Caco-2 (cell line): ENCODE data around the gene TGM1. TPM values are rescaled to one million over a fixed set of nuclear protein-coding genes. Genes with fewer than 3 reads are reported as not detected.

Experiments
- BruUV-seq: library from RNA; stranded (reverse); fragments of 400-500 nt; replicated peaks from 2 replicates; lab custom pipeline; 2021; lab: Mats Ljungman, UMichigan
- CTCF ChIA-PET: fragments of 300-600 bp; sonication (Branson Sonifier 250); formaldehyde crosslinking; loops from one replicate; lab custom pipeline; 2022; ENCODE audit warnings: antibody characterized with exemption; lab: Charles Lee
- POLR2A ChIA-PET: fragments of 300-600 bp; sonication (Branson Sonifier 250); formaldehyde crosslinking; loops from one replicate; lab custom pipeline; 2022; ENCODE audit warnings: antibody characterized with exemption; lab: Charles Lee
- DNase-seq, 2 experiments: peaks; one replicate each; pipeline versions ENCODE4 v3.0.0 to v3.0.0-alpha.2; 2020 to 2022
- H3K27me3 ChIP-seq: replicated peaks from 2 replicates; pipeline ENCODE4 v1.6.0; 2011; ENCODE audit warnings: low read length; ENCODE audit not compliant: control insufficient read depth, insufficient read depth
- H3K36me3 ChIP-seq: 2 replicates; pipeline ENCODE4 v1.5.1; 2011; ENCODE audit warnings: low read length; ENCODE audit not compliant: control insufficient read depth, insufficient read depth
- H3K4me1 ChIP-seq: fragments of 250-450 bp; sonication (Bioruptor Pico); 2 replicates; pipeline ENCODE4 v1.5.1; 2020; ENCODE audit warnings: mild to moderate bottlenecking
- H3K4me3 ChIP-seq: 2 replicates; pipeline ENCODE4 v1.5.1; 2011; ENCODE audit warnings: low read depth, mild to moderate bottlenecking, control low read depth, low read length
- H3K9me3 ChIP-seq: fragments of 250-450 bp; sonication (Bioruptor Pico); 2 replicates; pipeline ENCODE4 v1.5.1; 2020; ENCODE audit warnings: mild to moderate bottlenecking, moderate library complexity
- H3K27ac Mint-ChIP-seq: one replicate; pipeline ENCODE4 v1.8.0; 2022; ENCODE audit warnings: mixed read lengths; ENCODE audit not compliant: unreplicated experiment
- H3K27me3 Mint-ChIP-seq: one replicate; pipeline ENCODE4 v1.8.0; 2022; ENCODE audit warnings: mixed read lengths; ENCODE audit not compliant: insufficient read depth, unreplicated experiment
- H3K36me3 Mint-ChIP-seq: one replicate; pipeline ENCODE4 v1.8.0; 2022; ENCODE audit warnings: mild to moderate bottlenecking, mixed read lengths; ENCODE audit not compliant: insufficient read depth, unreplicated experiment
- H3K4me1 Mint-ChIP-seq: one replicate; pipeline ENCODE4 v1.8.0; 2022; ENCODE audit warnings: low read depth, mixed read lengths; ENCODE audit not compliant: unreplicated experiment
- H3K4me3 Mint-ChIP-seq: one replicate; pipeline ENCODE4 v1.8.0; 2022; ENCODE audit warnings: mild to moderate bottlenecking, moderate library complexity, mixed read lengths; ENCODE audit not compliant: unreplicated experiment
- H3K9me3 Mint-ChIP-seq: one replicate; pipeline ENCODE4 v1.8.0; 2022; ENCODE audit warnings: mixed read lengths; ENCODE audit not compliant: unreplicated experiment
- intact Hi-C: fragments of 100-400 bp; cut with micrococcal nuclease; formaldehyde crosslinking; loops from one replicate; pipeline ENCODE4 v1.10.0; 2022; ENCODE audit not compliant: unreplicated experiment
- total RNA-seq: library from RNA; stranded (reverse); gene quantifications from 2 replicates; pipeline ENCODE4 v1.2.3, GENCODE V29; 2022
- TF ChIP-seq, protein P1 (sequence below), 2 experiments: fragments of 200-600 bp in 1 of 2; IDR thresholded peaks; 1 replicate in 1 of 2; 2 replicates in 1 of 2; pipeline versions ENCODE4 v1.5.1 to v1.8.0; 2011 to 2022; ENCODE audit warnings: antibody characterized with exemption in 1 of 2, control low read depth in 1 of 2, inconsistent platforms in 1 of 2, low read depth in 1 of 2, low read length in 1 of 2, mild to moderate bottlenecking in 1 of 2, moderate library complexity in 1 of 2; ENCODE audit not compliant: insufficient read depth in 1 of 2, severe bottlenecking in 1 of 2, unreplicated experiment in 1 of 2

The TGM1 gene
- total RNA-seq, 1 experiment from 2014 or later, result 5.9 TPM

DNA sequence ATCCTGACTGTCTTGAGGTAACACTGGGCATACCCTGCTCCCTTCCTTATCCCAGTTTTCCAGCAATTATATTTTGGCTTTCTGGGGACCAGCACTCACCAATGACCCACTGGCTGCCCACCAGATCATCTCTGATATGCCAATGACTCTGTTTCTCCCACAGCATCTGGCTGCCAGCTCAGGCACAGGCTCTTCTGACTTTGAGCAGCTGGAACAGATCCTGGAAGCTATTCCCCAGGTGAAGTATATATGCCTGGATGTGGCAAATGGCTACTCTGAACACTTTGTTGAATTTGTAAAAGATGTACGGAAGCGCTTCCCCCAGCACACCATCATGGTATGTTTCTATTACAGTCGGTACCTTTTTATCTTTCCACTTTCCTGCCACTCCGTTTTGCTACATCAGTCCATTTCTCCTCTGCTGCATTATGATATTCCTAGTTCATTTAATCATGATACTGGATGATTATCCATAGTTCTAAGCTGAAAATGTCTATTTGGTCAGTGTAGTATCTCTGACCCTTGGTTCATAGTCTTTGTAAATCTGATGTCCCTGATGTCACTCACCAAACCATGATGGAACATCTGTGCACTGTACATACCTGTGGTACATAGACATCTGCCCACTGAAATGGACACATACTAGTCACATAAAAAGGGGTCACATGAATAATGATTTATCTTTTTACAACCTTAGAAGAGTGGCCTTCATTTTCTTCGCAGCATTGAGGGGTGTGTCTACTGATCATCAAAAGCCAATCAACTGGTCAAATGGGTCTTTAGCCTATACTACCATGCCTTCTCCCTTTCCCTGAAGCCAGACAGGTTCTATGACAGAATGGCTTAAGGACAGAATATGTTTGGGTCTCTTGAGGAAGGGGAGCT is 26.9 kb downstream of the TGM1 start:
- Mint-ChIP-seq H3K9me3 (no peaks in the 10 kb centered on the region), H3K4me1 (peaks cover 9% of the 10 kb centered on the region), H3K27me3 (no peaks in the 10 kb centered on the region), H3K36me3 (peaks cover 46% of the 10 kb centered on the region), H3K27ac (no peak overlapping the region), H3K4me3 (no peak overlapping the region)
- H3K4me3 ChIP-seq, result no peak overlapping the region
- H3K36me3 ChIP-seq, result peaks cover 5% of the 10 kb centered on the region
- DNase-seq, result no peak
- BruUV-seq, result no TSS peak
- H3K4me1 ChIP-seq, result no peaks in the 10 kb centered on the region
- H3K27me3 ChIP-seq, result no peaks in the 10 kb centered on the region
- no peaks in the 10 kb centered on the region for H3K9me3 ChIP-seq
- TF ChIP-seq, protein P1, sequence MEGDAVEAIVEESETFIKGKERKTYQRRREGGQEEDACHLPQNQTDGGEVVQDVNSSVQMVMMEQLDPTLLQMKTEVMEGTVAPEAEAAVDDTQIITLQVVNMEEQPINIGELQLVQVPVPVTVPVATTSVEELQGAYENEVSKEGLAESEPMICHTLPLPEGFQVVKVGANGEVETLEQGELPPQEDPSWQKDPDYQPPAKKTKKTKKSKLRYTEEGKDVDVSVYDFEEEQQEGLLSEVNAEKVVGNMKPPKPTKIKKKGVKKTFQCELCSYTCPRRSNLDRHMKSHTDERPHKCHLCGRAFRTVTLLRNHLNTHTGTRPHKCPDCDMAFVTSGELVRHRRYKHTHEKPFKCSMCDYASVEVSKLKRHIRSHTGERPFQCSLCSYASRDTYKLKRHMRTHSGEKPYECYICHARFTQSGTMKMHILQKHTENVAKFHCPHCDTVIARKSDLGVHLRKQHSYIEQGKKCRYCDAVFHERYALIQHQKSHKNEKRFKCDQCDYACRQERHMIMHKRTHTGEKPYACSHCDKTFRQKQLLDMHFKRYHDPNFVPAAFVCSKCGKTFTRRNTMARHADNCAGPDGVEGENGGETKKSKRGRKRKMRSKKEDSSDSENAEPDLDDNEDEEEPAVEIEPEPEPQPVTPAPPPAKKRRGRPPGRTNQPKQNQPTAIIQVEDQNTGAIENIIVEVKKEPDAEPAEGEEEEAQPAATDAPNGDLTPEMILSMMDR (IDR thresholded peaks at IDR 0.05; ENCODE audit: insufficient read depth in 1 of 2, low read depth in 1 of 2, low read length in 1 of 2, severe bottlenecking in 1 of 2, unreplicated experiment in 1 of 2), result no peak
- POLR2A ChIA-PET, result no interaction called here
- CTCF ChIA-PET, result no interaction called here
- intact Hi-C loops, result no loop called here

DNA sequence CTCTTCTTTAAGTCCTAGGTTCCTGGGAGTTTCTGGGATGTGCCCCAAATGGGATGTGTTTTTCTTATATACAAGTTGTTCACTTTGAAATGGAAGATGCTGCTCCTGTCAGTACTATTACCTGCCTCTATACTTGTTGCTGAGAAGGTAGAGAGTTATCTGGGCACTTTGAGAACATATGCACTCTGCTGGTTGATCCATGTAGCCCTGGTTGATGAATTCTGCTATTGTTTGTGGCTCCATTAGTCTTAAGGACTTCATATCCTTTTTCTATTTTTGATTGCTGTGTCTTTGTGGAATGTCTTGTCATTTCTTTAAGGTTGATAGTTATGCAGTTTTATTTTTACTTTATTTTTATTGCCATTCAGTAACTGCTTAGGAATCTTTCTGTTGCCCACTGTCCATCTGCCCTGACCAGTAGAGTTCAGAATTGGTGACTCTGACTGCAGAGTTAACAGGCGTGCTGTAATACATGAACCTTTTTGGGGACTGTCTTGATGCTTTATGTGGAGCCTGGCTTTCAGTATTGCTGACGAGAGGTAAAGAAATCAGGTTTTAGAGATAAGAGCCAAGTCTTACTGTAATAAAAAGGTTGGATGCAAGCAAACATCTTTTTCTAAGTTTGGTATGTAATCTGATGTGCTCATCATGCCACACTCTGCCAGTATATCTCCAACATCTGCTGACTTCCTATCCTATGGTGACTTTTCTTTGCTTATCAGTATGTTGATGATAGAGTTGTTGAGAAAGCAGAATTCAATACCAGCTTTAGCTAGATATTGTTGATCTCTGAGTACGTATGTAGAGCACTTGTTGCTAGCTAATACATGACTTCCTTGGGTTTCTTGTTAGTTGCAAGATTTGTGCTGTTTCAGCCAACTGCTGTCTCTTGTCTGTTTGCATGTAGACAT is 28.6 kb downstream of the TGM1 start:
- no peak overlapping the region for H3K4me3 ChIP-seq
- CTCF ChIA-PET, result interaction anchor here (1.0 to 1.8 kb wide), 3 partner anchors 8 to 63 kb away, joined by 3 to 7 read pairs (median 3); partner anchors contain the start of genes RABGGTA and TINF2
- Mint-ChIP-seq H3K9me3 (no peaks in the 10 kb centered on the region), H3K4me1 (peaks cover 9% of the 10 kb centered on the region), H3K4me3 (peak overlapping the region; percentile 81), H3K36me3 (peaks cover 33% of the 10 kb centered on the region), H3K27me3 (no peaks in the 10 kb centered on the region), H3K27ac (no peak overlapping the region)
- no peak for DNase-seq
- no peaks in the 10 kb centered on the region for H3K9me3 ChIP-seq
- peaks cover 3% of the 10 kb centered on the region; the same call in 1 of the 2 replicates for H3K36me3 ChIP-seq
- intact Hi-C loops, result no loop called here
- no peaks in the 10 kb centered on the region for H3K4me1 ChIP-seq
- TF ChIP-seq, protein P1 (IDR thresholded peaks at IDR 0.05; ENCODE audit: insufficient read depth in 1 of 2, low read depth in 1 of 2, low read length in 1 of 2, severe bottlenecking in 1 of 2, unreplicated experiment in 1 of 2), result no peak
- BruUV-seq, result no TSS peak
- POLR2A ChIA-PET, result no interaction called here
- no peaks in the 10 kb centered on the region for H3K27me3 ChIP-seq

DNA sequence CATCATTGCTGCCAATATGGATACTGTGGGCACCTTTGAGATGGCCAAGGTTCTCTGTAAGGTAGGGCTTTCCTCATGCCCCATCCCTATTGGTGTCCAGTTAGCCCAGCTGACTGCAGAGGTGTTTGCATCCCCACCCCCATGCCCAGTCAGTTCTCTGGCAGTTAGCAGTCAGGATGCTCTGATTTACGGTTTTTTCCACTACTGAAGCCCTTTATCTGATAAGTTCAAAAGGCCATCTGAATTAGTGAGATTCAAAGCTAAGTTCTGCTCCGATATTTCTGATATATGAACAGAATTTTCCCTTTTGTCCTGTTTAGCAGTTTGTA is 29.5 kb downstream of the TGM1 start:
- POLR2A ChIA-PET, result interaction anchor here (1.8 kb wide), 1 partner anchor 9 kb away, joined by 20 read pairs; the partner anchor contains the start of gene TINF2
- Mint-ChIP-seq H3K4me3 (peak overlapping the region; percentile 81), H3K9me3 (no peaks in the 10 kb centered on the region), H3K27ac (peak overlapping the region; percentile 85), H3K36me3 (peaks cover 32% of the 10 kb centered on the region), H3K4me1 (peaks cover 9% of the 10 kb centered on the region), H3K27me3 (no peaks in the 10 kb centered on the region)
- no peaks in the 10 kb centered on the region for H3K27me3 ChIP-seq
- peak in 1 of 2 experiments; percentile 22 for DNase-seq
- H3K4me3 ChIP-seq, result peak overlapping the region; percentile 76
- TF ChIP-seq, protein P1 (IDR thresholded peaks at IDR 0.05; ENCODE audit: insufficient read depth in 1 of 2, low read depth in 1 of 2, low read length in 1 of 2, severe bottlenecking in 1 of 2, unreplicated experiment in 1 of 2), result no peak
- no peaks in the 10 kb centered on the region for H3K9me3 ChIP-seq
- intact Hi-C loops, result no loop called here
- no TSS peak for BruUV-seq
- H3K4me1 ChIP-seq, result no peaks in the 10 kb centered on the region
- H3K36me3 ChIP-seq, result peaks cover 3% of the 10 kb centered on the region; the same call in 1 of the 2 replicates
- CTCF ChIA-PET, result interaction anchor here (1.8 kb wide), 1 partner anchor 9 kb away, joined by 7 read pairs; the partner anchor contains the start of gene TINF2
